Measurements from ENCODE around the gene PPP3R1. TPM values are rescaled to one million over a fixed set of nuclear protein-coding genes. Genes with fewer than 3 reads are reported as not detected.
A peak's percentile ranks its signal among the peaks of the same experiment; 100 is the strongest.

The PPP3R1 gene
- total RNA-seq, 2 experiments from 2014 or later, result 15.1 to 90.3 TPM

- Histone ChIP-seq H3K36me3 (ENCODE audit: insufficient read depth, low read length) (peaks cover 62% of the 10 kb centered on the region), H3K4me2 (ENCODE audit: low read length) (peak overlapping the region; percentile 13; the same call in 1 of the 2 replicates), H4K20me1 (ENCODE audit: insufficient read depth, low read length) (peaks cover 47% of the 10 kb centered on the region), H2AFZ (ENCODE audit: low read length) (no peak overlapping the region), H3K79me2 (ENCODE audit: insufficient read depth, low read depth, low read length) (peaks cover 100% of the 10 kb centered on the region), H3K9me3 (ENCODE audit: low read length) (peaks cover 21% of the 10 kb centered on the region), H3K4me3 (ENCODE audit: low read depth, low read length, poor library complexity, severe bottlenecking) (no peak overlapping the region), H3K9me2 (ENCODE audit: insufficient read depth, low read length) (no peaks in the 10 kb centered on the region), H3K4me1 (ENCODE audit: insufficient read depth, low read length, poor library complexity, severe bottlenecking) (peaks cover 31% of the 10 kb centered on the region), H3K27ac (ENCODE audit: low read depth, low read length, poor library complexity, severe bottlenecking) (peak overlapping the region; percentile 5)
- DNase-seq (ENCODE audit: low spot score), result peak; percentile 53
- TF ChIP-seq EZH2phosphoT487 (IDR thresholded peaks at IDR 0.05; ENCODE audit: borderline replicate concordance, low read depth, low read length) (no peak), CTCF (conservative IDR thresholded peaks at IDR 0.05; ENCODE audit: low read length) (peak; percentile 77)
- intact Hi-C loops (cut with micrococcal nuclease; ENCODE audit: unreplicated experiment), result loop anchor here (1.0 kb wide), 2 partner anchors 28 to 103 kb away; no protein-coding TSS in a partner anchor
- POLR2A ChIA-PET, result interaction anchor here (1.1 kb wide), 2 partner anchors 60 to 103 kb away, joined by 4 read pairs; no protein-coding TSS in a partner anchor
- CTCF ChIA-PET (ENCODE audit: unreplicated experiment), result interaction anchor here (0.6 kb wide), 3 partner anchors 12 to 25 kb away, joined by 3 read pairs; no protein-coding TSS in a partner anchor
- BruUV-seq (replicated peaks), result no TSS peak
Measured at GRCh38 chr2:68225119-68225632, 27.2 kb downstream of the PPP3R1 start.

GRCh38 chr2:68223419-68223818, 28.9 kb downstream of the PPP3R1 start:
- Histone ChIP-seq H3K4me2 (ENCODE audit: low read length) (no peak overlapping the region), H3K79me2 (ENCODE audit: insufficient read depth, low read depth, low read length) (peaks cover 100% of the 10 kb centered on the region), H3K9me2 (ENCODE audit: insufficient read depth, low read length) (no peaks in the 10 kb centered on the region), H4K20me1 (ENCODE audit: insufficient read depth, low read length) (peaks cover 56% of the 10 kb centered on the region), H3K9me3 (ENCODE audit: low read length) (peaks cover 21% of the 10 kb centered on the region), H3K27ac (ENCODE audit: low read depth, low read length, poor library complexity, severe bottlenecking) (no peak overlapping the region), H2AFZ (ENCODE audit: low read length) (no peak overlapping the region), H3K36me3 (ENCODE audit: insufficient read depth, low read length) (peaks cover 66% of the 10 kb centered on the region), H3K4me1 (ENCODE audit: insufficient read depth, low read length, poor library complexity, severe bottlenecking) (peaks cover 47% of the 10 kb centered on the region), H3K4me3 (ENCODE audit: low read depth, low read length, poor library complexity, severe bottlenecking) (no peak overlapping the region)
- no TSS peak for BruUV-seq (replicated peaks)
- no peak for DNase-seq (ENCODE audit: low spot score)
- ChIA-PET POLR2A (interaction anchor here (0.6 to 1.6 kb wide), 6 partner anchors 16 to 161 kb away, joined by 3 to 5 read pairs (median 4); partner anchors contain the start of gene C1D), CTCF (ENCODE audit: unreplicated experiment) (no interaction called here)
- intact Hi-C loops (cut with micrococcal nuclease; ENCODE audit: unreplicated experiment), result no loop called here
- TF ChIP-seq EZH2phosphoT487 (IDR thresholded peaks at IDR 0.05; ENCODE audit: borderline replicate concordance, low read depth, low read length) (no peak), CTCF (conservative IDR thresholded peaks at IDR 0.05; ENCODE audit: low read length) (no peak)

DNA sequence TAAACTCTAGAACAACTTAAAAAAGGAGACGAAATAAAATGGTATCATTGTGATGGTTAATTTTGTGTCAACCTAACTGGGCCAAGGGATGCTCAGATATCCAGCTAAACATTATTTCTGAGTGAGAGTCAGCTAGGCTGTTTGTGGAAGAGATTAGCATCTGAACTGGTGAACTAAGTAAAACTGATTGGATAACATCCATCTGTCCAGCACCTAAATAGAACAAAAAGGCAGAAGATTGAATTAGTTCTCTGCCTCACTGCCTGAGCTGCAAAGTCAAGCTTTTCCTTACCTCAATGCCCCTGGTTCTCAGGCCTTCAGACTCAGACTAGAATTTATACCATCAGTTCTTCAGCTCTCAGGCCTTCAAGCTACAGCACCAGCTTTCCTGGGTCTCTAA, 30.0 kb downstream of the PPP3R1 start:
- CTCF ChIA-PET (ENCODE audit: unreplicated experiment), result no interaction called here
- no TSS peak for BruUV-seq (replicated peaks)
- intact Hi-C loops (cut with micrococcal nuclease; ENCODE audit: unreplicated experiment), result no loop called here
- Histone ChIP-seq H3K36me3 (ENCODE audit: insufficient read depth, low read length) (peaks cover 66% of the 10 kb centered on the region), H2AFZ (ENCODE audit: low read length) (no peak overlapping the region), H3K9me2 (ENCODE audit: insufficient read depth, low read length) (no peaks in the 10 kb centered on the region), H3K79me2 (ENCODE audit: insufficient read depth, low read depth, low read length) (peaks cover 100% of the 10 kb centered on the region), H3K27ac (ENCODE audit: low read depth, low read length, poor library complexity, severe bottlenecking) (no peak overlapping the region), H3K4me3 (ENCODE audit: low read depth, low read length, poor library complexity, severe bottlenecking) (no peak overlapping the region), H3K9me3 (ENCODE audit: low read length) (peaks cover 21% of the 10 kb centered on the region), H3K4me1 (ENCODE audit: insufficient read depth, low read length, poor library complexity, severe bottlenecking) (peaks cover 51% of the 10 kb centered on the region), H3K4me2 (ENCODE audit: low read length) (no peak overlapping the region), H4K20me1 (ENCODE audit: insufficient read depth, low read length) (peaks cover 54% of the 10 kb centered on the region)
- POLR2A ChIA-PET, result interaction anchor here (0.6 to 1.6 kb wide), 3 partner anchors 9 to 128 kb away, joined by 3 to 4 read pairs (median 4); no protein-coding TSS in a partner anchor
- no peak for DNase-seq (ENCODE audit: low spot score)
- no peak for TF ChIP-seq EZH2phosphoT487 (IDR thresholded peaks at IDR 0.05; ENCODE audit: borderline replicate concordance, low read depth, low read length)
- TF ChIP-seq CTCF (conservative IDR thresholded peaks at IDR 0.05; ENCODE audit: low read length), result no peak
